ENCODE results near the gene IMMP2L.

The IMMP2L gene

DNA sequence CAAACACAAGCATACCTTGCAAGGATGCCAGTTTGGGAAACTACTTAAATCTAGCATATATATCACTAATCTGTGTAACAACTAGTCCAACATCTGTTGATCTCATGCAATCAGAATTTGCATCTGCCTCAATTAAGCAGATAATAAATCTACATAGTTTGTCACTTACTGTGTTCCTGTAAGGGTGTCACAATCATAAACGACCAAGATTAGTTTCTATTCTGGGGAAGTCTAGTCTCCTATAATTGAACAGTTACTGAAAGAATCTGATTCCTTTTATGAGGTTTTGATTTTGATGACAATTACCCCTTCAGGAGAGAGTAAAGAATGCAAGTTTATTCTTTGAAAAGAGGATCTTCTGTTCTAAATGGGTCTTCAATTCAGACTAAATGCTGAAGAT is 556.8 kb downstream of the IMMP2L start:
- no peak for DNase-seq

DNA sequence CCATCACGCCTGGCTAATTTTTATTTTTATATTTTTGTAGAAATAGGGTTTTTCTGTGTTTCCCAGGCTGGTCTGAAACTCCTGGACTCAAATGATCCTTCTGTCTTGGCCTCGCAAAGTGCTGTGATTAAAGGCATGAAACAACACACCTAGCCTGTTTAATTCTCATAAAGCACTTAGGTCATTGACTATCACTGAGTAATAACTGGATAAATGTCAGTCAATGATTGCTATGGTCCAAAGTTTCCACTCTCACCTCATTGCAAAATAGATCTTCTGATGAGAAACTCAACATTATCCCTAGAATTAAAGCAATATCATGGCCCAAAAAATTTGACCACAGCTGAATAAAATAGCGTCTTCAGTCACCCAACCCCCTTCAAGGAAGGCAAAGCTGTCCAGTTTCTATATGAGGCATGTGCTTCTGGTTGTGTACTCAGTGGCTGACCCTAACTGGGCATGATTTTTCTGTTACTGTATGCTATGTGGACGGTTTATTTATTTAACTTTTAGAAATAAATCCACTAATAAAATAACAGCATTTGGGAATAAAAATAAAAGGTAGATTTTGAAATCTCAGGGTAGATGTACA is 557.9 kb downstream of the IMMP2L start:
- no peak for DNase-seq

DNA sequence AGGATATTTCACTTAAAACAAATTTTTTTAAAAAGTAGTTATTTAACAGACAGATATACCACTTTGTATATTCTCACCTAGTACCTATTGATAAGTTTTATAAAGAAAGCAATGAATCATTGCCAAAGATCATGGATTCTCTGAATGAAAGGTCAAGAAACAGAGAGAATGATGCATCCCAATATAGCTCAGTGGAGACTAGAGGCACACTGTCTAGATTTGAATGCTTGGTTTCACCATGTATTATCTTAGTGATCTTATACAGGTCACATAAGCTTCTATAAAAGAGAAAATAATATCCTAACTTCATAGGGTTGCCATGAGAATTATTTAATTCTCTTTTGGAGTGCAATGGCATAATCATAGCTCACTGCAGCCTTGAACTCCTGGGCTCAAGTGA is 558.4 kb downstream of the IMMP2L start:
- no peak for DNase-seq

DNA sequence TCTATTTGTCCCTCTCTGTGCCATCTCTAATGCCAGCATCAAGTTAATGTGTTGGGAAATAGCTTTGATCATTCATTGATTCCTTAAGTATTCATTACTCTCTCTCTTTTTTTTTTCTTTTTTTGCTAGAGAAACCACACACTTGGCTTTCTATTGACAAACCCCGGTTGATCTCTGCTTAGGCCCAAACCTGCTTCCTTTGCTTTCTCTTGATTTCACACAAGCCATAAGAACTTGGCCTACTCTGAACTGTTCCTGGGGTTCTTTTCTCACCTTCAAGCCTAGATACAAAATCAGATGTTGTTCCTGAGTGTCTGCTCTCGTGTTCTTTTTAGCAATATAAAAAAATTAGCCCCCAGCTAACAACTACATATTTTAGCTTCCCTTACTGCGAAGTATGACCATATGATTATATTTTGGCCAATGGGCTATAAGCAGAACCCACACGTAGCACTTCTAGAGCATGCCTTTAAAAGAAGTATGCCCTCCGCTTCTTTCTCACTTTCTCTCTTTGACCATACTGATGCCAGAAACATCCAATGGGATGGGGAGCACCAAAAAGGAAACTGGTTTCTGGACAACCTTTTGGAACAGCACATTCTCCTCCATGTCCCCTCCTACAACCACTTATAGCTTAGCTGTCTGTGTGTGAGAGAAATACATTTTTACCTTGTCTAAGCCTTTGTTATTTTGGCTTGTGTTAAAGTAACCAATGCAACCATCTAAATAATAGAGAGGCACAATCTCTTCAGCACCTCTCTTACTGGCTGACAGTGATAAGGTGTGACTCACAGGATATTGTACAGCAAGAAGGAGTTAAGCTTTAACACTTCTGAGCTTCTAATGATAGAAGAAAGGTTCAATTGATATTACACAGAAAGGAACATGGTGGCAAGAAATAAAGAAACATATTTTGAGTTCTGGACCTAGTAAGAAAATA is 568.0 kb downstream of the IMMP2L start:
- DNase-seq: no peak

GRCh38 chr7:110988890-110989501 is 573.3 kb downstream of the IMMP2L start:
- no peak for DNase-seq

DNA sequence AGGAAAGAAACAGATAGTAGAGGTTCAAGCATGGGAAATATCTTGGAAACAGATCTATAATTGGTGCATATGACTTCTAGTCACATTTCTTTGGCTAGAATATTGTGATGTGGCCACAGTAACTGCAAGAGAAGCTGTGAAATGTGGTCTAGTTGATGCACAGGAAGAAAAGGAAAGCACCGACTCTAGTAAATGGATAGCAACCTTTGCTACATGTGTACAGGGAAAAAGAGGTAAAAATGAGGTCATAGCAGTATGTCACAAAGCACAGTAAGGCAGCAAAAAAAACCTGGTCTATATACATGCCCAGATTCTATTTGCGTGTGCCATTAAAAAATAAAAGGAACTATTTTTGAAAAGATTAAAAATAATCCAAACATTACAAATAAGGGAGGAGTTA is 573.9 kb downstream of the IMMP2L start:
- DNase-seq: no peak

- DNase-seq: no peak
Measured at GRCh38 chr7:110987127-110987693, 575.1 kb downstream of the IMMP2L start.

- DNase-seq: no peak
Measured at GRCh38 chr7:110983822-110984456, 578.4 kb downstream of the IMMP2L start.

- no peak for DNase-seq
Measured at GRCh38 chr7:110977127-110977737, 585.1 kb downstream of the IMMP2L start.

GRCh38 chr7:110975486-110975885 is 586.8 kb downstream of the IMMP2L start:
- DNase-seq: no peak

DNA sequence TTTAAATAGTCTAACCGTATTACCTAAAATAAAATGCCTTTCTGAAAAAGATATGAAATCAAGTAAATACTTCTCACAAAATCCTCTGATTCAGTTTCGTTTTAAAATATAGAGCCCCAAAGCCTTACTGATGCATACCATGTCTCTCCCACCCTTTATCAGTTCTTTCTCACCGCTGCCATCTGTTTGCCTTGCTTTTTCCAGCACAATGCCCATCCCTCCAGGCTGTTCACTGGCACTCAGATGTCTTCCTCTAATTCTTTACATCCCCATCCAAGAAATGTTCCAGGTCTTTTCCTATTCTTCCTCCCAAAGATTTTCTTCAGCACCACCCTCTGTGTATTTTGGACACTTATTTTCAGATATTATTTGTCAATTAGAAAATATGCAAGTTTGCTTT is 587.9 kb downstream of the IMMP2L start:
- peak in 8 of 58 donors; percentile 0 to 16 (median 12) for DNase-seq

DNA sequence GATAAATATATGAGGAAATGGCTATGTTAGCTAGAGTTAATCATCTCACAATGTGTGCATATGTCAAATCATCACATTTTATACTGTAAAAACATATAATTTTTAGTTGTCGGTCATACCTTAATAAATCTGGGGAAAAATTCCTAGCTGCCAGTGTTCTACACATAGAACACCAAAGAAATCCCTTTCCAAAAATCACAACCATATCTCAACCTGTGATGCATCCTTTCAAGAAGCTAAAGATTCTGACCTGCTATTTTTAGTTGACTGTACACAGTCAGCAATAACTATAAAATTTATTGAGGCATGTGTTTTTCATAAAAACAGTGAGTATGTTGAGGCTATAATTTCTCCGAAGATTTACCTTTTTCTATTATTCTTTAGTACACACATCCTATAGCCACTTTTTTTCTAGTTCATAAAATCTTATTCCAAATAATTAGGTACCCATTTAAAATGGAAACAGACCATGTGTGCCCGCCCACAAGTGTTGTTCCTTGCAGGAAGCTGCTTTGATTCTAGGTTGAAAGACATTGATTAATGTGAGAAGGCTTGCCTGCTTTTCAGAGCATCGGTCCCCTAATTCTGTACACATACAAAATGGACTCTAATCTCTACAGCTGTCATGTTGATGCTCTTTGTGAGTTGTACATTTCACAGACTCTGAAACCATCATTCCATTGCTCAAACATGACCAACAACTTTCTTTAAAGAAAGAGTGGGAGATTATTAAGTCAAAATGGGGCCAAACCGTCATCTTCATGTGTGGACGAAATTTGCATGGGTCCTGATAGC is 588.9 kb downstream of the IMMP2L start:
- no peak for DNase-seq

DNA sequence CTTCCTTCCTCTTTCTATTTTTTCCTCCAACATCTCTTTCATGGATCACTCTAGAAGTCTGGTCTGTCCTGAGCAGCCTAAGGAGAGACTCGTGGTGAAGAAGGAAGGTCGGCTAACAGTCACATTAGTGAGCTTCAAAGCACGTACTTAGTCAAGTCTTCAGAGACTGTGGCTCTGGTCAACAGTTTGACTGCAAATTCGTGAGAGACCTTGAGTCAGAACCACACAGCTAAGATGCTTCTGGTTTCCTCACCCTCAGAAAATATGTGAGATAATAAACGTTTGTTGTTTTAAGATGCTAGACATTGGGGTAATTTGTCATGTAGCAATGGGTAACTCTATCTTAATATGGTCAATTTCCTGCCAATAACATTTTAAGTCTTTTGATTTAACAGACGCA is 597.5 kb downstream of the IMMP2L start:
- no peak for DNase-seq

DNA sequence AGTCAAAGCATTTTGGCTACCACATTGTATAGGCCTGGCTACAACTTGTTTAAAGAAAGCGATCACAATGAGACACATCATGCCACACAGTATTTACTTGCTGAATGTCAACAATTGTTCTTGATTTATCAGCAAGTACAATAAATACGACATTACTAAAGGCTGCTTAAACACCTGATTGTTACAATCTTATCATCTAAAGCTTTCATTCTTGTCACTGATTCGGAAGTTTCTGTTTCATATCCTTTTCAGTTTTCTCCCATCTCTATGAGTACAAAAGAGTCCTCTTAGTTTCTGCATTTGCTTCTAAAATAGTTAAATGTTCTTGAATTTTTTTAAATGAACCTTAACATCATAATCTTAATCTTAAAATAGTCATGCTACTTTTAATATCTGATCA is 599.5 kb downstream of the IMMP2L start:
- no peak for DNase-seq

DNA sequence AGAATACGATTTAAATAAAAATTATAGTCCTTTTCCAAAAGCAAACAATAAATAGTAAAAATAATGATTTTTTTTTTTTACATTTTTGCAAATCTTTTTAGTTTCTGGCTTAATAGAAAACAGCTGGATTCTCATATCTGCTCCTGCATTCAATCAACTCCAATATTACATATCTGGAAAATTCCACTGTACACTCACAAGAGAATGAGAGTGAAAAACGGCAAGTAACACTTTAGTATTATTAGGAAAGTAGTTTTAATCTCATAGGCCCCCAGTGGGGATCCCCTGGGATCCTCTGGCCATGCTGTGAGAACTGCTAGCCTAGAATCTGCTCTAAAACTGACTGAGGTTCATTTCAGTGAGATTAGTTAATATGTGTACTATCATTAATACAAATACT is 599.9 kb downstream of the IMMP2L start:
- DNase-seq: no peak

DNA sequence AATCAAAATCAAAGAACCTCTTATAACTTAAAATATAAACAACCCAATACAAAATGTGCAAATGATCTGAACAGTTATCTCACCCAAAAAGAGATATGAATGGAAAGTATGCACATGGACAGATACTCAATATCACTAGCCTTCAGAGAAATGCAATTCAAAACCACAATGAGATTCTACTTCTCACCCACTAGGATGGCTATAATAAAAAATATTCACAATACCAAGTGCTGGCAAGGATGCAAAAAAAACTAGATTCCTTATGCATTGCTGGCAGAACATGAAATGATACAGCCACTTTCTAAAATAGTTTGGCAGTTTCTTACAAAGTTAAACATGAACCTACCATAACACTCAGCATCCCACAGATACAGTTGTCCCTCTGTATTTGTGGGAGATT is 601.5 kb downstream of the IMMP2L start:
- DNase-seq: no peak

GRCh38 chr7:110948280-110948679 is 614.0 kb downstream of the IMMP2L start:
- DNase-seq: no peak

- DNase-seq: no peak
Measured at GRCh38 chr7:110947408-110947807, 614.9 kb downstream of the IMMP2L start.

- DNase-seq: no peak
Measured at GRCh38 chr7:110944966-110945644, 617.2 kb downstream of the IMMP2L start.

DNA sequence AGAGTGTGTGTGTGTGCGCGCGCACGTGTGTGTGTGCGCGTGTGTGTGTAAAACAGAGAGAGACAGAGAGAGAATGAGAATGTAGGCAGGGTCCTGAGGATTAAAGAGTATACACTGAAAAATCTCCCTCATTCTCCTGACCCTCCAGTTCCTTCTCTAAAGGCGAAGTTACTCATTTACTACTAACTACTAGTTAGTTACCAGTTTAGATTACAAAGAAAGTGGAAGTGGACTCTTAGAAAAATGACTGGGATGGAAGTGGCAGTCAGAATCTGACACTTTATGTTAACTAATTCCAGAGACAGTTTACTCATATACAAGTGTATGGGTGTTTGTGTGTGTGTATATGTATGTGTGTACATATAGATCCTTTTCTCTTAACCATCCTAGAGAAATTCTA is 617.8 kb downstream of the IMMP2L start:
- DNase-seq: no peak
